Measurements from ENCODE around the gene PLPP1.

Gene PLPP1

GRCh38 chr5:55535199-55535905 is 588 bp upstream of the PLPP1 start:
- Histone ChIP-seq H3K79me2 (ENCODE audit: low read length) (0 out of 2 replicates have a peak, but pooled peaks cover 3% of the 10 kb centered on the region), H3K4me2 (ENCODE audit: low read length) (peak overlapping the region; percentile 90), H4K20me1 (ENCODE audit: insufficient read depth, low read length) (no peaks in the 10 kb centered on the region), H3K27me3 (ENCODE audit: low read depth, low read length) (no peaks in the 10 kb centered on the region), H3K27ac (ENCODE audit: low read length) (peak overlapping the region; percentile 65), H3K4me1 (ENCODE audit: low read length) (peaks cover 37% of the 10 kb centered on the region), H3K4me3 (ENCODE audit: low read length) (peak overlapping the region; percentile 98), H3K36me3 (replicated peaks; ENCODE audit: low read depth, low read length) (no peaks in the 10 kb centered on the region), H2AFZ (ENCODE audit: low read depth, low read length) (peak overlapping the region; percentile 71; the same call in 1 of the 2 replicates), H3K9me3 (ENCODE audit: insufficient read depth, low read length) (no peaks in the 10 kb centered on the region), H3K9ac (ENCODE audit: low read length) (peak overlapping the region; percentile 67)
- TF ChIP-seq CTCF (IDR thresholded peaks at IDR 0.05; ENCODE audit: low read depth, low read length) (no peak), EZH2phosphoT487 (IDR thresholded peaks at IDR 0.05; ENCODE audit: low read depth) (no peak)

GRCh38 chr5:55533521-55534435 is 986 bp downstream of the PLPP1 start:
- Histone ChIP-seq H3K4me1 (ENCODE audit: low read length) (peaks cover 27% of the 10 kb centered on the region), H3K36me3 (replicated peaks; ENCODE audit: low read depth, low read length) (no peaks in the 10 kb centered on the region), H3K79me2 (ENCODE audit: low read length) (0 out of 2 replicates have a peak, but pooled peaks cover 3% of the 10 kb centered on the region), H3K4me3 (ENCODE audit: low read length) (peak overlapping the region; percentile 98), H3K9me3 (ENCODE audit: insufficient read depth, low read length) (no peaks in the 10 kb centered on the region), H3K27ac (ENCODE audit: low read length) (peak overlapping the region; percentile 65; the same call in 1 of the 2 replicates), H2AFZ (ENCODE audit: low read depth, low read length) (peak overlapping the region; percentile 95), H4K20me1 (ENCODE audit: insufficient read depth, low read length) (no peaks in the 10 kb centered on the region), H3K4me2 (ENCODE audit: low read length) (peak overlapping the region; percentile 77), H3K27me3 (ENCODE audit: low read depth, low read length) (no peaks in the 10 kb centered on the region), H3K9ac (ENCODE audit: low read length) (peak overlapping the region; percentile 67)
- no peak for TF ChIP-seq EZH2phosphoT487 (IDR thresholded peaks at IDR 0.05; ENCODE audit: low read depth)
- no peak for TF ChIP-seq CTCF (IDR thresholded peaks at IDR 0.05; ENCODE audit: low read depth, low read length)

- no peaks in the 10 kb centered on the region for H3K9me3 ChIP-seq (ENCODE audit: insufficient read depth, low read length)
- H3K27ac ChIP-seq (ENCODE audit: low read length): no peak overlapping the region
- H3K9ac ChIP-seq (ENCODE audit: low read length): no peak overlapping the region
- peaks cover 9% of the 10 kb centered on the region for H3K4me1 ChIP-seq (ENCODE audit: low read length)
- H3K4me2 ChIP-seq (ENCODE audit: low read length): no peak overlapping the region
- no peak overlapping the region for H2AFZ ChIP-seq (ENCODE audit: low read depth, low read length)
- H3K4me3 ChIP-seq (ENCODE audit: low read length): no peak overlapping the region
- TF ChIP-seq EZH2phosphoT487 (IDR thresholded peaks at IDR 0.05; ENCODE audit: low read depth): no peak
- no peak for TF ChIP-seq CTCF (IDR thresholded peaks at IDR 0.05; ENCODE audit: low read depth, low read length)
- no peaks in the 10 kb centered on the region for H4K20me1 ChIP-seq (ENCODE audit: insufficient read depth, low read length)
- no peaks in the 10 kb centered on the region for H3K27me3 ChIP-seq (ENCODE audit: low read depth, low read length)
- no peaks in the 10 kb centered on the region for H3K36me3 ChIP-seq (replicated peaks; ENCODE audit: low read depth, low read length)
- 0 out of 2 replicates have a peak, but pooled peaks cover 3% of the 10 kb centered on the region for H3K79me2 ChIP-seq (ENCODE audit: low read length)
Measured at GRCh38 chr5:55530669-55531068, 4.1 kb downstream of the PLPP1 start.

GRCh38 chr5:55524816-55525215 is 9.9 kb downstream of the PLPP1 start:
- no peak overlapping the region for H2AFZ ChIP-seq (ENCODE audit: low read depth, low read length)
- no peaks in the 10 kb centered on the region for H3K79me2 ChIP-seq (ENCODE audit: low read length)
- H3K4me1 ChIP-seq (ENCODE audit: low read length): no peaks in the 10 kb centered on the region
- H3K36me3 ChIP-seq (replicated peaks; ENCODE audit: low read depth, low read length): no peaks in the 10 kb centered on the region
- no peak overlapping the region for H3K9ac ChIP-seq (ENCODE audit: low read length)
- H4K20me1 ChIP-seq (ENCODE audit: insufficient read depth, low read length): no peaks in the 10 kb centered on the region
- H3K4me2 ChIP-seq (ENCODE audit: low read length): no peak overlapping the region
- TF ChIP-seq CTCF (IDR thresholded peaks at IDR 0.05; ENCODE audit: low read depth, low read length): no peak
- TF ChIP-seq EZH2phosphoT487 (IDR thresholded peaks at IDR 0.05; ENCODE audit: low read depth): no peak
- no peaks in the 10 kb centered on the region for H3K27me3 ChIP-seq (ENCODE audit: low read depth, low read length)
- no peak overlapping the region for H3K4me3 ChIP-seq (ENCODE audit: low read length)
- H3K27ac ChIP-seq (ENCODE audit: low read length): no peak overlapping the region
- no peaks in the 10 kb centered on the region for H3K9me3 ChIP-seq (ENCODE audit: insufficient read depth, low read length)

All from OCI-LY3 (cell line).